Measurements from ENCODE around the gene APLP2. TPM values are rescaled to one million over a fixed set of nuclear protein-coding genes. Genes with fewer than 3 reads are reported as not detected.

Gene APLP2
- total and polyA plus RNA-seq, 2 of the 13 experiments (the other 11 are each of a cell fraction or from before 2014, with no cell fraction given): 315 to 594 TPM

DNA sequence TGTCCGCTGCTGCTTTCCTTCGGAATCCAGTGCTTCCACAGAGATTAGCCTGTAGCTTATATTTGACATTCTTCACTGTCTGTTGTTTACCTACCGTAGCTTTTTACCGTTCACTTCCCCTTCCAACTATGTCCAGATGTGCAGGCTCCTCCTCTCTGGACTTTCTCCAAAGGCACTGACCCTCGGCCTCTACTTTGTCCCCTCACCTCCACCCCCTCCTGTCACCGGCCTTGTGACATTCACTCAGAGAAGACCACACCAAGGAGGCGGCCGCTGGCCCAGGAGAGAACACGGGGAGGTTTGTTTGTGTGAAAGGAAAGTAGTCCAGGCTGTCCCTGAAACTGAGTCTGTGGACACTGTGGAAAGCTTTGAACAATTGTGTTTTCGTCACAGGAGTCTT, 74.4 kb downstream of the APLP2 start (continued):
- TF ChIP-seq CBX2 (IDR thresholded peaks at IDR 0.05; ENCODE audit: low read depth, low read length) (no peak), CBX2 (CRISPR knock-in tag; IDR thresholded peaks at IDR 0.05; ENCODE audit: low read depth) (no peak), SP140L (CRISPR knock-in tag; IDR thresholded peaks at IDR 0.05; ENCODE audit: borderline replicate concordance) (no peak), ZNF329 (CRISPR knock-in tag; IDR thresholded peaks at IDR 0.05; ENCODE audit: low read depth) (no peak), ZNF121 (CRISPR knock-in tag; IDR thresholded peaks at IDR 0.05) (no peak; the same call in 1 of the 2 replicates), PCBP1 (IDR thresholded peaks at IDR 0.05; ENCODE audit: borderline replicate concordance, low read depth, low read length) (no peak), FOXA3 (CRISPR knock-in tag; IDR thresholded peaks at IDR 0.05) (peak; percentile 95), ZNF670 (CRISPR knock-in tag; IDR thresholded peaks at IDR 0.05; ENCODE audit: borderline replicate concordance) (no peak), ZNF891 (CRISPR knock-in tag; IDR thresholded peaks at IDR 0.05) (no peak), ZNF775 (CRISPR knock-in tag; IDR thresholded peaks at IDR 0.05; ENCODE audit: borderline replicate concordance) (no peak), GATAD2A (CRISPR knock-in tag; IDR thresholded peaks at IDR 0.05) (peak; percentile 93), SMAD3 (CRISPR knock-in tag; IDR thresholded peaks at IDR 0.05) (no peak), MYC (CRISPR knock-in tag; IDR thresholded peaks at IDR 0.05; ENCODE audit: borderline replicate concordance) (peak; percentile 65; the same call in 1 of the 2 replicates), HDAC1 (CRISPR knock-in tag; IDR thresholded peaks at IDR 0.05) (peak; percentile 86), ETV5 (CRISPR knock-in tag; IDR thresholded peaks at IDR 0.05; ENCODE audit: borderline replicate concordance) (peak; percentile 84; the same call in 1 of the 2 replicates), ZNF138 (CRISPR knock-in tag; IDR thresholded peaks at IDR 0.05; ENCODE audit: low read depth) (no peak), HMG20A (CRISPR knock-in tag; IDR thresholded peaks at IDR 0.05; ENCODE audit: borderline replicate concordance) (0 out of 2 replicates have a peak, but pooled peaks have one; percentile 67), KDM1A (CRISPR knock-in tag; IDR thresholded peaks at IDR 0.05) (peak; percentile 60; the same call in 1 of the 2 replicates), ZNF430 (CRISPR knock-in tag; IDR thresholded peaks at IDR 0.05) (no peak), ZNF331 (CRISPR knock-in tag; IDR thresholded peaks at IDR 0.05) (peak; percentile 79; the same call in 1 of the 2 replicates)
- TF ChIP-seq, protein P1, sequence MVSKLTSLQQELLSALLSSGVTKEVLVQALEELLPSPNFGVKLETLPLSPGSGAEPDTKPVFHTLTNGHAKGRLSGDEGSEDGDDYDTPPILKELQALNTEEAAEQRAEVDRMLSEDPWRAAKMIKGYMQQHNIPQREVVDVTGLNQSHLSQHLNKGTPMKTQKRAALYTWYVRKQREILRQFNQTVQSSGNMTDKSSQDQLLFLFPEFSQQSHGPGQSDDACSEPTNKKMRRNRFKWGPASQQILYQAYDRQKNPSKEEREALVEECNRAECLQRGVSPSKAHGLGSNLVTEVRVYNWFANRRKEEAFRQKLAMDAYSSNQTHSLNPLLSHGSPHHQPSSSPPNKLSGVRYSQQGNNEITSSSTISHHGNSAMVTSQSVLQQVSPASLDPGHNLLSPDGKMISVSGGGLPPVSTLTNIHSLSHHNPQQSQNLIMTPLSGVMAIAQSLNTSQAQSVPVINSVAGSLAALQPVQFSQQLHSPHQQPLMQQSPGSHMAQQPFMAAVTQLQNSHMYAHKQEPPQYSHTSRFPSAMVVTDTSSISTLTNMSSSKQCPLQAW (CRISPR knock-in tag; IDR thresholded peaks at IDR 0.05): peak; percentile 79
- TF ChIP-seq, protein P2, sequence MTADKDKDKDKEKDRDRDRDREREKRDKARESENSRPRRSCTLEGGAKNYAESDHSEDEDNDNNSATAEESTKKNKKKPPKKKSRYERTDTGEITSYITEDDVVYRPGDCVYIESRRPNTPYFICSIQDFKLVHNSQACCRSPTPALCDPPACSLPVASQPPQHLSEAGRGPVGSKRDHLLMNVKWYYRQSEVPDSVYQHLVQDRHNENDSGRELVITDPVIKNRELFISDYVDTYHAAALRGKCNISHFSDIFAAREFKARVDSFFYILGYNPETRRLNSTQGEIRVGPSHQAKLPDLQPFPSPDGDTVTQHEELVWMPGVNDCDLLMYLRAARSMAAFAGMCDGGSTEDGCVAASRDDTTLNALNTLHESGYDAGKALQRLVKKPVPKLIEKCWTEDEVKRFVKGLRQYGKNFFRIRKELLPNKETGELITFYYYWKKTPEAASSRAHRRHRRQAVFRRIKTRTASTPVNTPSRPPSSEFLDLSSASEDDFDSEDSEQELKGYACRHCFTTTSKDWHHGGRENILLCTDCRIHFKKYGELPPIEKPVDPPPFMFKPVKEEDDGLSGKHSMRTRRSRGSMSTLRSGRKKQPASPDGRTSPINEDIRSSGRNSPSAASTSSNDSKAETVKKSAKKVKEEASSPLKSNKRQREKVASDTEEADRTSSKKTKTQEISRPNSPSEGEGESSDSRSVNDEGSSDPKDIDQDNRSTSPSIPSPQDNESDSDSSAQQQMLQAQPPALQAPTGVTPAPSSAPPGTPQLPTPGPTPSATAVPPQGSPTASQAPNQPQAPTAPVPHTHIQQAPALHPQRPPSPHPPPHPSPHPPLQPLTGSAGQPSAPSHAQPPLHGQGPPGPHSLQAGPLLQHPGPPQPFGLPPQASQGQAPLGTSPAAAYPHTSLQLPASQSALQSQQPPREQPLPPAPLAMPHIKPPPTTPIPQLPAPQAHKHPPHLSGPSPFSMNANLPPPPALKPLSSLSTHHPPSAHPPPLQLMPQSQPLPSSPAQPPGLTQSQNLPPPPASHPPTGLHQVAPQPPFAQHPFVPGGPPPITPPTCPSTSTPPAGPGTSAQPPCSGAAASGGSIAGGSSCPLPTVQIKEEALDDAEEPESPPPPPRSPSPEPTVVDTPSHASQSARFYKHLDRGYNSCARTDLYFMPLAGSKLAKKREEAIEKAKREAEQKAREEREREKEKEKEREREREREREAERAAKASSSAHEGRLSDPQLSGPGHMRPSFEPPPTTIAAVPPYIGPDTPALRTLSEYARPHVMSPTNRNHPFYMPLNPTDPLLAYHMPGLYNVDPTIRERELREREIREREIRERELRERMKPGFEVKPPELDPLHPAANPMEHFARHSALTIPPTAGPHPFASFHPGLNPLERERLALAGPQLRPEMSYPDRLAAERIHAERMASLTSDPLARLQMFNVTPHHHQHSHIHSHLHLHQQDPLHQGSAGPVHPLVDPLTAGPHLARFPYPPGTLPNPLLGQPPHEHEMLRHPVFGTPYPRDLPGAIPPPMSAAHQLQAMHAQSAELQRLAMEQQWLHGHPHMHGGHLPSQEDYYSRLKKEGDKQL (CRISPR knock-in tag; IDR thresholded peaks at IDR 0.05; ENCODE audit: low read depth): peak; percentile 34; the same call in 1 of the 2 replicates
- TF ChIP-seq, protein P3, sequence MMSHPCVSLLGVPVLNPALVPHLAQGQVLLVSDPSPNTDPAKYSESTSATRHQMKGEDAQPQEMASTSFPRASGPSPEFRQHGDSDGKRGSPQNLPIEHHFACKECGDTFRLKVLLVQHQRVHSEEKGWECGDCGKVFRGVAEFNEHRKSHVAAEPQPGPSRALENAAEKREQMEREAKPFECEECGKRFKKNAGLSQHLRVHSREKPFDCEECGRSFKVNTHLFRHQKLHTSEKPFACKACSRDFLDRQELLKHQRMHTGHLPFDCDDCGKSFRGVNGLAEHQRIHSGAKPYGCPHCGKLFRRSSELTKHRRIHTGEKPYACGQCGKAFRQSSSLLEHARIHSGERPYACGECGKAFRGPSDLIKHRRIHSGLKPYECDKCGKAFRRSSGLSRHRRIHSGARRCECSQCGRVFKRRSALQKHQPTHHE (CRISPR knock-in tag; IDR thresholded peaks at IDR 0.05; ENCODE audit: borderline replicate concordance): no peak

All from HepG2 (cell line).